ENCODE measurements around the gene RANBP9.

The RANBP9 gene

DNA sequence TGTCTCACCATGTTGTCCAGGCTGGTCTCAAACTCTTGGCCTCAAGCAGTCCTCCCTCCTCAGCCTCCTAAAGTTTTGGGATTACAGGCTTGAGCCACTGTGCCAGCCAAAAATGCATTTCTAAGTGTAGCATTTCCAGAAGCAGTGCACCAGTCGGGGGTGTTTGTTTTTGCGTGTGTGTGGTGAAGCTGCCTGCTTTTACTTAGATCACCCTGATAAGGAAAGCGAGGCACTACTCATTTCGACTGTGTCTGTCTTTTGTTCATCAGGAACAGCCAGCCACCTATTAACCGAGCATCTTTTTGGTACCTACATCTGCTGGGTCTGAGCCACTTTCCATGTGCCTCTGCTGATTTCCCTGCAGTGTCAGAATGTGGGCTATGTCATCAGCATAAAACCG is 118.5 kb downstream of the RANBP9 start:
- DNase-seq = no peak

- DNase-seq = no peak
Measured at GRCh38 chr6:13591205-13591921, 120.3 kb downstream of the RANBP9 start.

DNA sequence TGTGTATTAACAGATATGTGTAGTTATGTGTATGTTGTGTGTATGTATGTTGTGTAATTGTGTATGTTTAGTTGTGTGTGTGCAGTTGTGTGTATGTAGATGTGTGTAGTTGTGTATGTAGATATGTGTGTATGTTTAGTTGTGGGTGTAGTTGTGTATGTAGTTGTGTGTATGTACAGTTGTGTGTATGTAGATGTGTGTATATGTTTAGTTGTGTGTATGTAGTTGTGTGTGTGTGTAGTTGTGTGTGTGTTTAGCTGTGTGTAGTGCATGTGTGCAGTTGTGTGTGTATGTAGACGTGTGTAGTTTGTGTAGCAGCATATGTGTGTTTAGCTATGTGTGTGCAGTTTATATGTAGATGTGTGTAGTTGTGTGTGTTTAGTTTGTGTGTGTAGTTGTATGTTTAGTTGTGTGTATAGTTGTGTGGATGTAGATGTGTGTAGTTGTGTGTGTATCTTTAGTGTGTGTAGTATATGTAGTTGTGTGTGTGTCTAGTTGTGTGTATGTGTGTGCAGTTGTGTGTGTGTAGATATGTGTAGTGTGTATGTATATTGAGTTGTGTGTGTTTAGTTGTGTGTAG is 121.0 kb downstream of the RANBP9 start:
- DNase-seq = no peak

GRCh38 chr6:13589801-13590200 is 121.8 kb downstream of the RANBP9 start:
- DNase-seq = no peak

GRCh38 chr6:13586603-13587542 is 124.8 kb downstream of the RANBP9 start:
- no peak for DNase-seq

DNA sequence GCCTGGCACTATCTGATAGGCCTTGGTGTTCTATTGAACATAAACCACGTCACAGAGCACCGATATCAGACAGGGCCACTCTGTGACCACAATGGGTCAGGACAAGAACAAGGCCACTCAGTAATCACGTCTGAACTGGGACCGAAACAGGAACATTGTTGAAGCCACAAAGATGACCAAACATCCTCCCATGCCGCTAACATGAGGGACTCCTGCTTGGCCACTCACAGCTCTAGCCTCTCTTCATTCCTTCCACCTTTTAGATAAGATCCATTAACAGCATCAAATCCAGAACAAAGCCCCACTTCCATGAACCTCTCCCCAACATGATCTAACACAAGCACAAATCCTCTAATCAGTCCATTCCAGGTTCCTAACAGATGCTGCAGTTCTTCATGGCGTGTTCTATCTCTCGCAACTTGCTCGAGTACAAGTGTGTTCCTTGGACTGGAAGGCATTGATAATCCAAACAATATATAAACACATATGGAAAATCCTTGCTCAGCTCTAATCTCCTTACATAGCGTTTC is 129.9 kb downstream of the RANBP9 start:
- DNase-seq = no peak

DNA sequence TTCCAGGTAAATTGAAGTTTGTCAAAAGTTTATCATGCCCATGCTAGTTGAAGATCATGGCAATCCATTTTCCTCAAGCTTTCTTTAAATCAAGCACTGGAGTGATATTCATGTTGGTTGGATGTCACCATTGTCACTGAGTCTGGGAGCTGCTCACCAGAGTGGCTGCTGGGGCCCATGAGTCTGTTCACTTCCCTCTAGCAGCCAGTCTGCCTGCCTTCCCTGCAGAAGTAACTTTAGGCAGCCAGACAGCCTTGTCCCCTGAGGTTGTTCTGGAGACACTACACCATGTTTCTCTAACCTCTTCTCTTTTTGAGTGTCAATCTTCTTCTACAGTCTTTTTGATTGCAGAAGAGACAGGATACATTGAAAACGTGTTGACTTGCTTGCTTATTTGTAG is 131.7 kb downstream of the RANBP9 start:
- DNase-seq = no peak

DNA sequence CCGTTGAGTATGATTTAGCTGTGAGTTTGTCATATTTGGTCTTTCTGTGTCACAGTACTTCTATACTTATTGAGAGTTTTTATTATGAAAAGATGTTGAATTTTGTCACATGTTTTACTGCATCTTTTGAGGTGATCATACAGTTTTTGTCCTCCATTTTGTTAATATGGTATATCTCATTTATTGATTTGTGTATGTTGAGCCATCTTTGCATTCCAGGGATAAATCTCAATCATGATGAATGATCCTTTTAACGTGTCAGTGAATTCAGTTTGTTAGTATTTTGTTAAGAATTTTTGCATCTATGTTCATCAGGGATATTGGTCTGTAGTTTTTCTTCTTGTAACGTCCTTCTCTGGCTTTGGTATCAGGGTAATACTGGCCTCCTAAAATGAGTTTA is 133.7 kb downstream of the RANBP9 start:
- DNase-seq = no peak

DNA sequence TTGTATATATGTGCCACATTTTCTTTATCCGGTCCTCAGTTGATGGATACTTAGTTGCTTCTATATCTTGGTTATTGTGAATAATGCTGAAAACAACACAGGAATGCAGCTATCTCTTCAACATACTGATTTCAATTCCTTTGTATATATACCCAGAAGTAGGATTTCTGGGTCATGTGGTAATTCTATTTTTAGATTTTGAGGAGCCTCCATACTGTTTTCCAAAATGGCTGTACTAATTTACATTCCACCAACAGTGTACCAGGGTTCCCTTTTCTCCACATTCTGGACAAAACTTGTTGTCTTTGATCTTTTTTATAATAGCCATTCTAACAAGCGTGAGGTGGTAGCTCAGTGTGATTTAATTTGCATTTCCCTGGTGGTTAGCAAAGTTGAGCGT is 135.6 kb downstream of the RANBP9 start:
- no peak for DNase-seq

DNA sequence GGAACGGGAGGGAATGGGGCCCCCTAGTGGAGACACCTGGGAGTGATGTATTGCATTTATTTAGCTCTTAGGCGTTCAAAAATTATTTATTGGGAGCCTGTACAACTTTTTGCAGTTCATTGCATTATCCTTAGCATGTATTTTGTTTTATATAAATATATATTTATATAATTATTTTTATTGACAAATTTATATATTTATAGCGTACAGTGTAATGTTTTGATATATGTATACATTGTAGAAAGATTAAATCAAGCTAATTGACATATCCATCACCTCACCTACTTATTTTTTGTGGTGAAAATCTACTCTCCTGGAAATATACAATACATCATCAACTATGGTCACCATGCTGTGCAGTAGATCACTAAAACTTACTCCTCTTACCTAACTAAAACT is 136.3 kb downstream of the RANBP9 start:
- DNase-seq = no peak

DNA sequence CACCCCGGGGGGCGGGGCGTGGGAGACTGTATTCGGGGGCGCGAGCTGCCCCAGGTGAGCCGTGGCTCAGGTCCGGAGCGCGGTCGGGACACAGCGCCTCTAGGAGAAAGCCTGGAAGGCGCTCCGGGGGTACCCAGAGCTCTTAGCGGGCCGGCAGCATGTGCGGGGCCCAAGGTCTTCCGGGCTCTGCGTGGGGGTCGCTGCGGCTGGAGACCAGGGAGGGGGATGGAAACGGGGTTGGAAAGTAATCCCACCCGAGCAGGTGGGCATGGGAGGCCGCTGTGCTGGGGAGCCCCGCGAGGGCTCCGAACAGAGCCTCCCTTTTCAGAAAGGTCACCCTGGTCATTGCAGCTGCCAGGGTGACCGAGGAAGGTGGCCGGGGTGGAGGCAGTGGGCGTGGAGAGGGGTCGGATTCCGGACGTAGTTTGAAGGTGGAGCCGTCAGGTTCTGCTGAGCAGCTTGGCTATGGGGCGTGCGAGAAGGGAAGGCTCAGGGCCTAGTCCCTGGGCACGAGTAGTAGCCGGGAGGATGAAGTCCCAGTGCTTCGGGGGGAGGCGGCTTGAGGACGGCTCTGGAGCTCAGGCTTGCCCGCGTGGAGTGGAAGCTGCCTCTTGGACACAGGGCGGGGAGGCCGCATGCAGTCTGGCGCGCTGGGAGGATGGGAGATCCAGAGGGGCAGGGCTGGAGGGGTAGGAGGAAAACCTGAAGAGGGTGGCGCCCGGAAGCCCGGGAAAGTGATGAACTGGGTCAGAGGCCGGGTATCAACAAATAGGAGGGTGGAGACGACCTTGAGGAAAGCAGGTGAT is 136.9 kb downstream of the RANBP9 start, which contains the start of gene SIRT5:
Gene SIRT5, plus strand, starts transcription at position 31 of the 806 bp plus-strand sequence. CDS start 9,510 bp downstream, outside the sequence.
- peak; percentile 59 for DNase-seq

DNA sequence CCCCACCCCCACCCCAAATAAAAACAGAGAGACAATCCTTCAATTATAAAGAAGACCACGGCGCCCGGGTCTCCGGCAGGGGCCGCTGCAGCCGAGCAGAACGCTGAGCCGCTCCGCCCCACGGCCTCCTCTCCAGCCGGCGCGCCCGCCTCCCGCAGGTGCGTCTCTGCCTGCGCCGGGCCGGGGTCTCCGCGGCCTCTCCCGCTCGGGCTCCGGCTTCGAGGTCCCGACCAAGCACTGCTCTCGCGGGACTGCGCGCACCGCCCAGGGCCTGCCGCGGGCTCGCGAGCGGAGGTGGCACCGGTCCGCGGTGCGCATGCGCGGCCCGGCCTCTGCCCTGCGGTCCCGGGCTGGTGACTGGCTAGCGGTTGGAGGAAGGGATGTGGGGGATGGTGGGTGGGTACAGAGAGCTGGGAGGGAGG is 137.5 kb downstream of the RANBP9 start:
- peak; percentile 92 for DNase-seq

DNA sequence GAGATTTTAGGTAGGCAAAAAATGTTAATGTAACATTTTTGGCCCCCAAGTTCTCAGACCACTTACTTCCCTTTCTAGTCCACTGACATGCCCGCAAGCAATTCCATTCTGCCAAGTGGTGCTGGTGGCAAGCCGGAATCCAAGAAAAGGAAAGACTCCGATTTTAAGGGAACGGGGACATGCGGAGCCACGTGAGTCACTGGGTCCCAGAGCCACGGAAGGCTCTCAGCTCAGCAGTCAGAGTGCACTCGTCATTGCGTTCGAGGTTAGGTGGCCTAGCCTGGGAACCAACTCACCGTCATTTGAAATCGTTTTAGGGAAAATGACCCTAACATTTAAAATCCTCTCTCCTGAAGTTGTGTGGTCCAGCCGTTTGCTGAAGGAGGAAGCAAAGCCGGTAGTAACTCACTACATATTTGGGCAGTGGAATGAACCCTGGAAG is 137.9 kb downstream of the RANBP9 start:
- DNase-seq = no peak

GRCh38 chr6:13572951-13573654 is 138.5 kb downstream of the RANBP9 start:
- no peak for DNase-seq

DNA sequence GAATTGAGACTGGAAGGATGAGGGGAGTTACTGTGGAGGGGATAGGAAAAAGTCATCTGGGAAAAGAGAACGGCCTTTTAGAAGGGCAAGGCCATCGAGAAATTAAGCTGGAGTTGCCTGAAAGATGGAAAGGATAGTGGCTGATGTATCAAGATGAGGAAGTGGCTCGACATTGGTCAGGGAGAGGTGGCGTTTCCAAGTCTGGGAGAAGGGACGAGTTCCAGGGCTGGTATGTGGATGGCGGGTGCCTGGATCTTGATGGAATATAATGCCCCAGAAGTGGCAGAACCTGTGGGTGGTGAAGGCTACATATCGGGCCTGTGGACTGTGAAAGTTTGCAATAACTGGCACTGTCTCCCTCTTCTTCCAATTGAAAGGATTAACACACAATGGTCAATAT is 139.4 kb downstream of the RANBP9 start:
- DNase-seq = no peak
